Mesenchymal stem cell (in vitro differentiated cells and primary cell): ENCODE results near the gene PLK4.

Experiments
- DNase-seq: peaks from one replicate; pipeline ENCODE4 v3.0.0-alpha.2; 2013
- H2AFZ ChIP-seq: one replicate; pipeline ENCODE4 v1.6.1; 2013; ENCODE audit warnings: low read depth, mild to moderate bottlenecking, control low read depth, inconsistent platforms, low read length, moderate library complexity
- H2AK5ac ChIP-seq: 2 replicates; pipeline ENCODE4 v1.6.1; 2013; ENCODE audit warnings: low read length, moderate library complexity, mild to moderate bottlenecking, inconsistent platforms; ENCODE audit not compliant: severe bottlenecking
- H2BK120ac ChIP-seq: one replicate; pipeline ENCODE4 v1.6.1; 2013; ENCODE audit warnings: low read depth, mild to moderate bottlenecking, inconsistent platforms, low read length, moderate library complexity
- H2BK12ac ChIP-seq, 2 experiments: one replicate each; pipeline ENCODE4 v1.6.1; 2013; ENCODE audit warnings: inconsistent platforms in 2 of 2, low read length in 2 of 2, mild to moderate bottlenecking in 2 of 2, moderate library complexity in 2 of 2, control low read depth in 1 of 2
- H2BK15ac ChIP-seq: one replicate; pipeline ENCODE4 v1.6.1; 2013; ENCODE audit warnings: mild to moderate bottlenecking, low read depth, inconsistent platforms; ENCODE audit not compliant: poor library complexity, severe bottlenecking
- H2BK5ac ChIP-seq: 2 replicates; pipeline ENCODE4 v1.6.1; 2013; ENCODE audit warnings: low read depth, mild to moderate bottlenecking, low read length, control low read depth, inconsistent platforms; ENCODE audit not compliant: poor library complexity, severe bottlenecking
- H3K14ac ChIP-seq, 2 experiments: one replicate each; pipeline ENCODE4 v1.6.1; 2013; ENCODE audit warnings: inconsistent platforms in 2 of 2, low read length in 2 of 2, control low read depth in 1 of 2, mild to moderate bottlenecking in 1 of 2, moderate library complexity in 1 of 2
- H3K18ac ChIP-seq, 2 experiments: one replicate each; pipeline ENCODE4 v1.6.1; 2013; ENCODE audit warnings: inconsistent platforms in 2 of 2, low read length in 2 of 2, control low read depth in 1 of 2, low read depth in 1 of 2, mild to moderate bottlenecking in 1 of 2
- H3K23ac ChIP-seq, 2 experiments: one replicate each; pipeline ENCODE4 v1.6.1; 2013; ENCODE audit warnings: inconsistent platforms in 2 of 2, low read length in 2 of 2, mild to moderate bottlenecking in 2 of 2, moderate library complexity in 2 of 2, control low read depth in 1 of 2
- H3K27ac ChIP-seq: 2 replicates; pipeline ENCODE4 v1.5.1; 2013; ENCODE audit warnings: mild to moderate bottlenecking, moderate library complexity, low read length, control low read depth, inconsistent platforms; ENCODE audit not compliant: poor library complexity, severe bottlenecking
- H3K27me3 ChIP-seq, 2 experiments: 2 replicates each; pipeline versions ENCODE4 v1.6.1 to v1.7.0; 2013; ENCODE audit warnings: low read length in 2 of 2, mild to moderate bottlenecking in 2 of 2, moderate library complexity in 2 of 2, control low read depth in 1 of 2, inconsistent platforms in 1 of 2; ENCODE audit not compliant: control insufficient read depth in 1 of 2, insufficient read depth in 1 of 2
- H3K36me3 ChIP-seq, 2 experiments: 2 replicates each; pipeline versions ENCODE4 v1.6.1 to v1.7.0; 2013; ENCODE audit warnings: low read length in 2 of 2, control low read depth in 1 of 2, inconsistent platforms in 1 of 2, low read depth in 1 of 2, mild to moderate bottlenecking in 1 of 2; ENCODE audit not compliant: insufficient read depth in 2 of 2, control insufficient read depth in 1 of 2
- H3K4ac ChIP-seq, 2 experiments: one replicate each; pipeline ENCODE4 v1.6.1; 2013; ENCODE audit warnings: inconsistent platforms in 2 of 2, low read length in 2 of 2, mild to moderate bottlenecking in 2 of 2, moderate library complexity in 2 of 2, control low read depth in 1 of 2, low read depth in 1 of 2
- H3K4me1 ChIP-seq: 2 replicates; pipeline ENCODE4 v1.6.1; 2013; ENCODE audit warnings: low read depth, low read length, control low read depth; ENCODE audit not compliant: control insufficient read depth, insufficient read depth
- H3K4me2 ChIP-seq: 2 replicates; pipeline ENCODE4 v1.6.1; 2013; ENCODE audit warnings: low read length, mild to moderate bottlenecking, inconsistent platforms; ENCODE audit not compliant: poor library complexity, severe bottlenecking
- H3K4me3 ChIP-seq, 2 experiments: 2 replicates each; pipeline versions ENCODE4 v1.5.1 to v1.7.0; 2013; ENCODE audit warnings: low read length in 2 of 2, mild to moderate bottlenecking in 2 of 2, control low read depth in 1 of 2, low read depth in 1 of 2; ENCODE audit not compliant: insufficient read depth in 1 of 2
- H3K79me1 ChIP-seq: replicated peaks from 2 replicates; pipeline ENCODE4 v1.6.1; 2013; ENCODE audit warnings: mild to moderate bottlenecking, control low read depth, low read length, inconsistent platforms; ENCODE audit not compliant: poor library complexity, severe bottlenecking
- H3K9ac ChIP-seq: 2 replicates; pipeline ENCODE4 v1.7.0; 2013; ENCODE audit warnings: mild to moderate bottlenecking, low read length, moderate library complexity
- H3K9me3 ChIP-seq: 2 replicates; pipeline ENCODE4 v1.7.0; 2013; ENCODE audit warnings: mild to moderate bottlenecking, low read length; ENCODE audit not compliant: control insufficient read depth
- H4K8ac ChIP-seq: one replicate; pipeline ENCODE4 v1.6.1; 2013; ENCODE audit warnings: inconsistent platforms, mild to moderate bottlenecking, low read length, moderate library complexity
- H4K91ac ChIP-seq: one replicate; pipeline ENCODE4 v1.6.1; 2013; ENCODE audit warnings: mild to moderate bottlenecking, low read length, inconsistent platforms
- WGBS: methylation state at CpG from one replicate; pipeline ENCODE4 v1.1.7; 2013; ENCODE audit warnings: mixed read lengths; 5-methylcytosine and 5-hydroxymethylcytosine counted together

Gene PLK4

DNA sequence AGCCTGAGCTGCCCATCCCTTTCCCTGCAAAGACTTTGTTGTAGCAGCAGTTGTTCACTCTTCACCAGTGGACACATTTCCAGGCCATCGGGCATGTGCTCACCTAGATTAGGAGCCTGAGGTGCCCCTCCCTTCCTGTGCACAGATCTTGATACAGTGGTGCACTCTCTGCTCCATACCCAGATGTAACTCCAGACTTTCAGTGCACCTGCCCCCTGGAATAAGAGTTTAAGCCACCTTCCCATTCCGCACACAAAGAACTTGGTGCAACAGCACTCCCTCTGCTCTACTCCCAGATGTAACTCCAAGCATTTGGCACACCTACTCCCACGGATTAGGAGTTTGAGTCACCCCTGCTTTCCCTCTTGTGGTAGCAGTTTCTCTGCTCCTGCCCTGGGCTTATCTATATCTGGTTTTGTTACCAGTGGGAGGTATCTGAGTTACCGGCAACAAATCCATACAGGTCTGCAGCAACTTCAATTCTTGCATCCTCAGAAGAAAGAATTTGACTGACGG lies 36.0 kb upstream of the PLK4 start:
- Histone ChIP-seq H3K4me1 (no peaks in the 10 kb centered on the region), H2BK15ac (no peak overlapping the region), H3K18ac (no peak overlapping the region), H4K91ac (no peak overlapping the region), H3K14ac (no peak overlapping the region), H3K27me3 (no peaks in the 10 kb centered on the region), H2AFZ (no peak overlapping the region), H2BK12ac (no peak overlapping the region), H3K36me3 (peaks cover 0 to 13% of the 10 kb centered on the region in 2 experiments), H3K9ac (no peak overlapping the region), H3K4ac (no peak overlapping the region), H2BK5ac (no peak overlapping the region), H3K79me1 (peaks cover 26% of the 10 kb centered on the region), H2AK5ac (no peak overlapping the region), H3K9me3 (peaks cover 29% of the 10 kb centered on the region), H2BK120ac (no peak overlapping the region), H3K4me2 (no peak overlapping the region), H3K4me3 (no peak overlapping the region), H4K8ac (no peak overlapping the region), H3K27ac (no peak overlapping the region), H3K23ac (no peak overlapping the region)
- WGBS = 91% methylated on average over 5 of the region's 5 CpGs
- no peak for DNase-seq

DNA sequence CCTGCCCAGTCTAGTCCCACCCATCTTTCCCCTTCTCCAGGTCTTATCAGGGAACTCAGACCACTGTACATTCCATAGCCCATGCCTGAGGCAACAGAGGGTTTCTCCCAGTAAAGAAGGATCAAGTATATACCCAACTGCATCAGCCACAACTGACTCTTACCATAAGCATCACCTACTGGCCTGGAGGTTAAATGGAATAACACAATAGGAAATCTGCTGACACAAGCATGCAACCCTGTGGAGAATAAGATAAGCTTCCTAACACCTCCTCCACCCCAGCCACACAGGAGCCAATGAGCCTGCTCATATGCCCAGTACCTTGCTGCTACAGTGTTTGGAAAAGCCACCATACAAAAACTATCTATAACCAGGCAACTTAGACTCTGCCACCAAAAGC lies 34.6 kb upstream of the PLK4 start:
- Histone ChIP-seq H3K4me3 (no peak overlapping the region), H2BK15ac (no peak overlapping the region), H2BK12ac (no peak overlapping the region), H3K18ac (no peak overlapping the region), H2AFZ (no peak overlapping the region), H3K14ac (no peak overlapping the region), H4K8ac (no peak overlapping the region), H2AK5ac (no peak overlapping the region), H2BK5ac (no peak overlapping the region), H2BK120ac (no peak overlapping the region), H3K4ac (no peak overlapping the region), H3K36me3 (peaks cover 0 to 13% of the 10 kb centered on the region in 2 experiments), H3K27me3 (no peaks in the 10 kb centered on the region), H3K4me1 (no peaks in the 10 kb centered on the region), H3K9me3 (peaks cover 43% of the 10 kb centered on the region), H3K79me1 (peaks cover 26% of the 10 kb centered on the region), H3K9ac (no peak overlapping the region), H3K23ac (no peak overlapping the region), H3K4me2 (no peak overlapping the region), H4K91ac (no peak overlapping the region), H3K27ac (no peak overlapping the region)
- DNase-seq = no peak

DNA sequence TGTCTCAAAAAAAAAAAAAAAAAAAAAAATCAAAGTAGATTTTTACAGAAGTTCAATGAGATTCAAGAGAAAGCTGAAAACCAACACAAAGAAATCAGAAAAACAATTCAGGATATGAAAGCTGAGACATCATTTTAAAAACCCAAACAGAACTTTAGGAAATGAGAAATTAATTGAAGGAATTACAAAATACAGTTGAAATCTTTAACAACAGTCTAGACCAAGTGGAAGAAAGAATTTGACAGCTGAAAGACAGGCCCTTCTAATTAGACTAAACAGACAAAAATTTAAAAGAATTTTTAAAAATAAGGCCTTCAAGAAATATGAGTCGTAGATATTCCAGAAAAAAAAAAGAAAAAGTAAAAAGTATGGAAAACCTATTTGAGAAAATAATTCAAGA lies 33.9 kb upstream of the PLK4 start:
- no CpG with 5 or more reads among the region's 1 CpG for WGBS
- H3K27me3 ChIP-seq = no peaks in the 10 kb centered on the region
- H2AFZ ChIP-seq = no peak overlapping the region
- peaks cover 26% of the 10 kb centered on the region for H3K79me1 ChIP-seq
- no peak overlapping the region for H2BK15ac ChIP-seq
- no peak overlapping the region for H3K4me3 ChIP-seq
- no peak overlapping the region for H4K91ac ChIP-seq
- H2BK120ac ChIP-seq = no peak overlapping the region
- no peak overlapping the region for H4K8ac ChIP-seq
- no peak overlapping the region for H3K9ac ChIP-seq
- no peak overlapping the region for H2BK5ac ChIP-seq
- H3K18ac ChIP-seq = no peak overlapping the region
- H2BK12ac ChIP-seq = no peak overlapping the region
- no peak overlapping the region for H3K4me2 ChIP-seq
- no peak overlapping the region for H3K27ac ChIP-seq
- no peak overlapping the region for H3K23ac ChIP-seq
- no peak overlapping the region for H3K4ac ChIP-seq
- H3K36me3 ChIP-seq = peaks cover 0 to 13% of the 10 kb centered on the region in 2 experiments
- DNase-seq = no peak
- H3K14ac ChIP-seq = no peak overlapping the region
- H3K4me1 ChIP-seq = no peaks in the 10 kb centered on the region
- H3K9me3 ChIP-seq = peaks cover 49% of the 10 kb centered on the region
- H2AK5ac ChIP-seq = no peak overlapping the region

DNA sequence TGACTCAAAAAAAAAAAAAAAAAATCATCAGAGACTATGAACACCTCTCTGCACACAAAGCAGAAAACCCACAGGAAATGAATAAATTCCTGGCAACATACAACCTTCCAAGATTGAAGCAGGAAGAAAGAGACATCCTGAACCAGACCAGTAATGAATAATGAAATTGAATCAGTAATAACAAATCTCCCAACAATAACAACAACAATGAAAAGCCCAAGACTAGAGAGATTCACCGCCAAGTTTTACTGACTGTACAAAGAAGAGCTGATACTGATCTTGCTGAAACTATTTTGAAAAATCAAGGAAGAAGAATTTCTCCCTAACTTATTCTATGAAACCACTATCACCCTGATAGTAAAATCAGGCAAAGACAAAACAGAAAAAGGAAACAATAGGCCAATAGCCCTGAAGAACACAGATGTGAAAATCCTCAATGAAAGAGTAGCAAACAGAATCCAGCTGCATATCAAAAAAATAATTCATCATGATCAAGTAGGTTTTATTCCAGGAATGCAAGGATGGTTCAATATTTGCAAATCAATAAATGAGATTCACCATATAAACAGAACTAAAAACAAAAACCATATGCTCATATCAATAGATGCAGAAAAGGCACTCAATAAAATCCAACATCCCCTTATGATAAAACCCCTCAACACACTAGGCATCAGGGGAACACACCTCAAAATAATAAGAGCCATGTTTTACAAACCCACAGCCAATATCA lies 31.0 kb upstream of the PLK4 start:
- 100% methylated on average over 1 of the region's 1 CpG for WGBS
- no peak overlapping the region for H3K4me2 ChIP-seq
- H3K36me3 ChIP-seq = no peaks in the 10 kb centered on the region
- H3K18ac ChIP-seq = no peak overlapping the region
- H3K9me3 ChIP-seq = peaks cover 54% of the 10 kb centered on the region
- DNase-seq = no peak
- no peak overlapping the region for H2BK15ac ChIP-seq
- no peak overlapping the region for H2AK5ac ChIP-seq
- no peak overlapping the region for H4K91ac ChIP-seq
- no peak overlapping the region for H2AFZ ChIP-seq
- no peaks in the 10 kb centered on the region for H3K4me1 ChIP-seq
- no peak overlapping the region for H3K14ac ChIP-seq
- no peak overlapping the region for H2BK5ac ChIP-seq
- no peak overlapping the region for H3K27ac ChIP-seq
- H2BK12ac ChIP-seq = no peak overlapping the region
- no peak overlapping the region for H3K23ac ChIP-seq
- H3K4ac ChIP-seq = no peak overlapping the region
- no peak overlapping the region for H4K8ac ChIP-seq
- no peak overlapping the region for H3K9ac ChIP-seq
- no peak overlapping the region for H2BK120ac ChIP-seq
- H3K27me3 ChIP-seq = no peaks in the 10 kb centered on the region
- H3K79me1 ChIP-seq = peaks cover 19% of the 10 kb centered on the region
- peak overlapping the region in 1 of 2 experiments; percentile 17 for H3K4me3 ChIP-seq
